OCI-LY3 (cell line): ENCODE measurements around the gene ATF6.

ENCODE experiments used
- EZH2phosphoT487 ChIP-seq: fragments of 200-600 bp; shearing (Covaris generic); IDR thresholded peaks from 2 replicates; pipeline ENCODE4 v1.6.1; 2018; ENCODE audit warnings: antibody characterized with exemption, mixed run types, low read depth
- TF ChIP-seq, protein P1 (sequence below): fragments of 200-600, 300-600 bp; sonication (generic); IDR thresholded peaks from 2 replicates; pipeline ENCODE4 v1.5.1; 2014; ENCODE audit warnings: antibody characterized with exemption, low read length, low read depth

DNA sequence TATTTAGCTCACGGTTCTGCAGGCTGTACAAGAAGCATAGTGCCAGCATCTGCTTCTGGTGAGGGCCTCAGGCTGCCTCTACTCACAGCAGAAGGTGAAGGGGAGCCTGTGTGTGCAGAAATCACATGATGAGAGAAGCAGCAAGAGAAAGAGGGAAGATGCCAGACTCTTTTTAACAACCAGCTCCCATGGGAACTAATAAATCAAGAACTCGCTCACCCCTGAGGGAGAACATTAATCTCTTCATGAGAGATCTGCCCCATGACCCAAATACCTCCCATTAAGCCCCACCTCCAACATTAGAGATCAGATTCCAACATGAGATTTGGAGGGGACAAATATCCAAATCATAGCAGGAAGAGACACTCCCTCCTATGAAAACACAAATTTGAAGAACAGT lies 183.4 kb downstream of the ATF6 start:
- TF ChIP-seq, protein P1, sequence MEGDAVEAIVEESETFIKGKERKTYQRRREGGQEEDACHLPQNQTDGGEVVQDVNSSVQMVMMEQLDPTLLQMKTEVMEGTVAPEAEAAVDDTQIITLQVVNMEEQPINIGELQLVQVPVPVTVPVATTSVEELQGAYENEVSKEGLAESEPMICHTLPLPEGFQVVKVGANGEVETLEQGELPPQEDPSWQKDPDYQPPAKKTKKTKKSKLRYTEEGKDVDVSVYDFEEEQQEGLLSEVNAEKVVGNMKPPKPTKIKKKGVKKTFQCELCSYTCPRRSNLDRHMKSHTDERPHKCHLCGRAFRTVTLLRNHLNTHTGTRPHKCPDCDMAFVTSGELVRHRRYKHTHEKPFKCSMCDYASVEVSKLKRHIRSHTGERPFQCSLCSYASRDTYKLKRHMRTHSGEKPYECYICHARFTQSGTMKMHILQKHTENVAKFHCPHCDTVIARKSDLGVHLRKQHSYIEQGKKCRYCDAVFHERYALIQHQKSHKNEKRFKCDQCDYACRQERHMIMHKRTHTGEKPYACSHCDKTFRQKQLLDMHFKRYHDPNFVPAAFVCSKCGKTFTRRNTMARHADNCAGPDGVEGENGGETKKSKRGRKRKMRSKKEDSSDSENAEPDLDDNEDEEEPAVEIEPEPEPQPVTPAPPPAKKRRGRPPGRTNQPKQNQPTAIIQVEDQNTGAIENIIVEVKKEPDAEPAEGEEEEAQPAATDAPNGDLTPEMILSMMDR = no peak
- TF ChIP-seq EZH2phosphoT487 = no peak
